Vagina (tissue), 2 donors: Measurements from ENCODE around the gene USP17L5.
"Not testable (repeated sequence)": the region's sequence is repeated elsewhere in the genome, so short reads cannot be mapped to it uniquely, and the experiment has no call there.

Experiments used
- CTCF ChIP-seq, 3 experiments: fragments of 450-650 bp in 2 of 3; fragments of 200-600 bp in 1 of 3; sonication (generic) in 1 of 3; IDR thresholded peaks; one replicate each; pipeline ENCODE4 v1.5.1; 2017 to 2019; ENCODE audit warnings: antibody characterized with exemption in 3 of 3, mild to moderate bottlenecking in 2 of 3, moderate library complexity in 2 of 3
- POLR2AphosphoS5 ChIP-seq, 2 donors: sonication (generic); formaldehyde crosslinking; IDR thresholded peaks; one replicate each; pipeline ENCODE4 v1.9.0; 2017; ENCODE audit warnings: antibody characterized with exemption in 2 of 2, mild to moderate bottlenecking in 2 of 2, low read depth in 1 of 2; ENCODE audit not compliant: insufficient read depth in 1 of 2

- TF ChIP-seq POLR2AphosphoS5 (IDR thresholded peaks at IDR 0.05; ENCODE audit: insufficient read depth in 1 of 2, low read depth in 1 of 2); CTCF (IDR thresholded peaks at IDR 0.05): not testable (repeated sequence)
Observed at GRCh38 chr4:9339103-9339502, at the start of gene USP17L5.
